HCT116 (cell line): ENCODE measurements around the gene PHF19. TPM values are rescaled to one million over a fixed set of nuclear protein-coding genes. Genes with fewer than 3 reads are reported as not detected.

Experiments
- ATAC-seq: fragments of 200-7000 bp; cut with Tn5 transposase; 2 replicates; pipeline ENCODE4 v1.9.1; 2020; ENCODE audit warnings: mild to moderate bottlenecking, moderate library complexity
- BruUV-seq: library from RNA; stranded (reverse); fragments of 400-500 nt; replicated peaks from 2 replicates; lab custom pipeline; 2021; lab: Mats Ljungman, UMichigan
- CTCF ChIA-PET: fragments of 300-600 bp; sonication (Branson Sonifier 250); formaldehyde crosslinking; loops from one replicate; lab custom pipeline; 2021; ENCODE audit warnings: antibody characterized with exemption; lab: Charles Lee
- POLR2A ChIA-PET: fragments of 300-600, 350-600 bp; sonication (Branson Sonifier 250); formaldehyde crosslinking; loops from one replicate; lab custom pipeline; 2021; ENCODE audit warnings: antibody characterized with exemption; lab: Charles Lee
- RAD21 ChIA-PET, 2 experiments: fragments of 300-600 bp; sonication (Branson Sonifier 250); formaldehyde crosslinking; loops; one replicate each; lab custom pipeline; 2023; ENCODE audit warnings: low total read pairs in 2 of 2; ENCODE audit not compliant: uncharacterized antibody in 2 of 2, unreplicated experiment in 2 of 2, low non-redundant PET in 1 of 2; lab: Charles Lee
- DNase-seq: peaks from one replicate; pipeline ENCODE4 v3.0.0-alpha.2; 2010; ENCODE audit warnings: low read depth, low spot score
- H2AFZ ChIP-seq: fragments of 200-600 bp; shearing (Covaris generic), sonication (generic); 2 replicates; pipeline ENCODE4 v1.6.1; 2017; ENCODE audit warnings: low read depth, mixed run types, mixed read lengths, antibody characterized with exemption, low read length; ENCODE audit not compliant: poor library complexity, severe bottlenecking
- H3K27ac ChIP-seq: 2 replicates; pipeline ENCODE4 v1.5.1; 2012; ENCODE audit warnings: low read depth, low read length
- H3K27me3 ChIP-seq: fragments of 200-600 bp; sonication (generic); 2 replicates; pipeline ENCODE4 v1.6.1; 2016; ENCODE audit warnings: mixed run types, low read length, mixed read lengths; ENCODE audit not compliant: insufficient read depth
- H3K36me3 ChIP-seq, 2 experiments: fragments of 200-500 bp in 1 of 2; fragments of 200-600 bp in 1 of 2; sonication (Bioruptor generic) in 1 of 2; sonication (generic) in 1 of 2; 2 replicates each; pipeline versions ENCODE4 v1.5.1 to v1.6.1; 2014 to 2016; ENCODE audit warnings: low read length in 2 of 2, inconsistent platforms in 1 of 2, mixed read lengths in 1 of 2, mixed run types in 1 of 2; ENCODE audit not compliant: insufficient read depth in 2 of 2, control insufficient read depth in 1 of 2
- H3K4me1 ChIP-seq, 2 experiments: fragments of 200-600 bp in 1 of 2; sonication (generic) in 1 of 2; 2 replicates each; pipeline versions ENCODE4 v1.5.1 to v1.6.1; 2012 to 2017; ENCODE audit warnings: low read length in 2 of 2, inconsistent platforms in 1 of 2, mild to moderate bottlenecking in 1 of 2, mixed read lengths in 1 of 2, mixed run types in 1 of 2, moderate library complexity in 1 of 2; ENCODE audit not compliant: insufficient read depth in 2 of 2, control insufficient read depth in 1 of 2
- H3K4me2 ChIP-seq: fragments of 200-600 bp; sonication (generic); 2 replicates; pipeline ENCODE4 v1.6.1; 2017; ENCODE audit warnings: mixed run types, low read length, mixed read lengths
- H3K4me3 ChIP-seq, 2 experiments: fragments of 200-600 bp in 1 of 2; sonication (generic) in 1 of 2; replicated peaks in 1 of 2; 2 replicates each; pipeline ENCODE4 v1.5.1; 2011 to 2016; ENCODE audit warnings: low read length in 2 of 2, control low read depth in 1 of 2, low read depth in 1 of 2, mild to moderate bottlenecking in 1 of 2, mixed read lengths in 1 of 2, mixed run types in 1 of 2
- H3K79me2 ChIP-seq: fragments of 200-600 bp; sonication (generic); 2 replicates; pipeline ENCODE4 v1.6.1; 2017; ENCODE audit warnings: mild to moderate bottlenecking, mixed run types, low read length, moderate library complexity, mixed read lengths; ENCODE audit not compliant: insufficient read depth
- H3K9ac ChIP-seq: fragments of 200-600 bp; sonication (generic); 2 replicates; pipeline ENCODE4 v1.6.1; 2016; ENCODE audit warnings: low read length, mixed read lengths
- H3K9me2 ChIP-seq: fragments of 200-600 bp; sonication (generic), shearing (Covaris generic); 2 replicates; pipeline ENCODE4 v1.6.1; 2017; ENCODE audit warnings: mixed run types, mild to moderate bottlenecking, moderate library complexity; ENCODE audit not compliant: insufficient read depth
- H3K9me3 ChIP-seq, 2 experiments: fragments of 200-500 bp in 1 of 2; fragments of 200-600 bp in 1 of 2; sonication (Bioruptor generic) in 1 of 2; sonication (generic) in 1 of 2; 2 replicates each; pipeline ENCODE4 v1.6.1; 2014 to 2017; ENCODE audit warnings: low read length in 2 of 2, mixed read lengths in 2 of 2, inconsistent platforms in 1 of 2, low read depth in 1 of 2, mild to moderate bottlenecking in 1 of 2, mixed run types in 1 of 2, moderate library complexity in 1 of 2; ENCODE audit not compliant: control insufficient read depth in 1 of 2, insufficient read depth in 1 of 2
- H4K20me1 ChIP-seq: fragments of 200-600 bp; sonication (generic), shearing (Covaris generic); 2 replicates; pipeline ENCODE4 v1.6.1; 2017; ENCODE audit warnings: mixed run types, mild to moderate bottlenecking, moderate library complexity; ENCODE audit not compliant: insufficient read depth
- EZH2 ChIP-seq: fragments of 200-600 bp; sonication (generic); IDR thresholded peaks from 2 replicates; pipeline ENCODE4 v1.6.1; 2017; ENCODE audit warnings: antibody characterized with exemption, mixed run types
- RAD21 ChIP-seq: IDR thresholded peaks from 2 replicates; pipeline ENCODE4 v1.6.1; 2012; ENCODE audit warnings: low read depth, mild to moderate bottlenecking
- SRF ChIP-seq: IDR thresholded peaks from 2 replicates; pipeline ENCODE4 v1.6.1; 2012; ENCODE audit warnings: low read depth
- ZFX ChIP-seq: fragments of 450-650 bp; IDR thresholded peaks from 2 replicates; pipeline ENCODE4 v1.6.1; 2017
- intact Hi-C: fragments of 100-400 bp; cut with micrococcal nuclease; formaldehyde crosslinking; loops from 2 replicates; pipeline ENCODE4 v1.10.0; 2022
- total RNA-seq: library from RNA; stranded (reverse); gene quantifications from one replicate; pipeline ENCODE4 v1.2.1, GENCODE V29; 2021; ENCODE audit not compliant: unreplicated experiment
- TF ChIP-seq, protein P1 (sequence below): IDR thresholded peaks from 2 replicates; pipeline ENCODE4 v1.6.1; 2012; ENCODE audit warnings: low read depth

Gene PHF19
- total RNA-seq, 1 experiment from 2014 or later = 74.0 TPM

DNA sequence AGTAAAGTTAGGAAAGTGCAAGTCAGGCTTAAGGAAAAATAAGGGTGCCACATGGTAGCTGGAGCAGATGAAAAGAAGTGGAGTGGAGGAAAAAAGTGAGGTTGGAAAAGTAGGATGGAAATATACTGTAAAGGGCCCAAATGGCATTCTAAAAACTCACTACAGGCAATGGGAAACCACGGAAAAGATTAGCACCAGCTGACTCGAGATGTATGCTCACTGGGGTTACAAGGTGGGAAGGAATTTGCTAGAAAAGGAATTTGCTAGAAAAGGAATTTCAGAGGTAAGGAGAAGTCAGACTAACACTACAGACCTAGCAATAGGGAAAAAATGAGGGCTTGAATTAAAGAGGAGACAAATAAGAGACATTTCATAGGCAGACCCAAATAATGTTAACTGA is 37.8 kb downstream of the PHF19 start:
- Histone ChIP-seq H3K4me1 (peaks cover 9 to 19% of the 10 kb centered on the region in 2 experiments), H3K4me3 (no peak overlapping the region), H3K27me3 (no peaks in the 10 kb centered on the region), H3K36me3 (peaks cover 0 to 6% of the 10 kb centered on the region in 2 experiments; a peak in 2 of 4 replicates), H3K9me2 (no peaks in the 10 kb centered on the region), H4K20me1 (no peaks in the 10 kb centered on the region), H3K79me2 (peaks cover 74% of the 10 kb centered on the region), H3K9me3 (no peaks in the 10 kb centered on the region), H3K27ac (no peak overlapping the region), H3K9ac (no peak overlapping the region), H2AFZ (no peak overlapping the region), H3K4me2 (no peak overlapping the region)
- BruUV-seq = no TSS peak
- RAD21 ChIA-PET = no interaction called here
- POLR2A ChIA-PET = no interaction called here
- TF ChIP-seq RAD21 = no peak
- TF ChIP-seq ZFX = no peak
- no peak for TF ChIP-seq SRF
- TF ChIP-seq, protein P1, sequence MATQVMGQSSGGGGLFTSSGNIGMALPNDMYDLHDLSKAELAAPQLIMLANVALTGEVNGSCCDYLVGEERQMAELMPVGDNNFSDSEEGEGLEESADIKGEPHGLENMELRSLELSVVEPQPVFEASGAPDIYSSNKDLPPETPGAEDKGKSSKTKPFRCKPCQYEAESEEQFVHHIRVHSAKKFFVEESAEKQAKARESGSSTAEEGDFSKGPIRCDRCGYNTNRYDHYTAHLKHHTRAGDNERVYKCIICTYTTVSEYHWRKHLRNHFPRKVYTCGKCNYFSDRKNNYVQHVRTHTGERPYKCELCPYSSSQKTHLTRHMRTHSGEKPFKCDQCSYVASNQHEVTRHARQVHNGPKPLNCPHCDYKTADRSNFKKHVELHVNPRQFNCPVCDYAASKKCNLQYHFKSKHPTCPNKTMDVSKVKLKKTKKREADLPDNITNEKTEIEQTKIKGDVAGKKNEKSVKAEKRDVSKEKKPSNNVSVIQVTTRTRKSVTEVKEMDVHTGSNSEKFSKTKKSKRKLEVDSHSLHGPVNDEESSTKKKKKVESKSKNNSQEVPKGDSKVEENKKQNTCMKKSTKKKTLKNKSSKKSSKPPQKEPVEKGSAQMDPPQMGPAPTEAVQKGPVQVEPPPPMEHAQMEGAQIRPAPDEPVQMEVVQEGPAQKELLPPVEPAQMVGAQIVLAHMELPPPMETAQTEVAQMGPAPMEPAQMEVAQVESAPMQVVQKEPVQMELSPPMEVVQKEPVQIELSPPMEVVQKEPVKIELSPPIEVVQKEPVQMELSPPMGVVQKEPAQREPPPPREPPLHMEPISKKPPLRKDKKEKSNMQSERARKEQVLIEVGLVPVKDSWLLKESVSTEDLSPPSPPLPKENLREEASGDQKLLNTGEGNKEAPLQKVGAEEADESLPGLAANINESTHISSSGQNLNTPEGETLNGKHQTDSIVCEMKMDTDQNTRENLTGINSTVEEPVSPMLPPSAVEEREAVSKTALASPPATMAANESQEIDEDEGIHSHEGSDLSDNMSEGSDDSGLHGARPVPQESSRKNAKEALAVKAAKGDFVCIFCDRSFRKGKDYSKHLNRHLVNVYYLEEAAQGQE = no peak
- CTCF ChIA-PET = no interaction called here
- intact Hi-C loops = no loop called here
- DNase-seq (no peak), ATAC-seq (no peak)

DNA sequence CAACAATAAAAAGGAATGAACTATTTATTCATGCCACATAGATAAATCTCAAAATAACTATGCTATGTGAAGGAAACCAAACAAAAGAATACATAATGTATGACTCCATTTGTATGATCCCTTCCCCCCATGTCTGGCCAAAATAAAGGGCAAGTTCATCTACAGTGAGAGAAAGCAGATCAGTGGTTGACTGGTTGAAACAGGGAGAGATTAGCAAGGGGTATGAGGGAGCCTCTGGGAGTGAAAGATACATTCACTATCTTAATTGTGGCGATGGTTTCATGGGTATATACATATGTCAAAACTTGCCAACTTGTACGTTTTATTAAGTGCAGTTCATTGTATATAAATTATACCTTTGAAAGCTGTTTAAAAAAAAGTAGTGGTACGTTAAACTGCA is 39.1 kb downstream of the PHF19 start:
- Histone ChIP-seq H3K9me3 (no peaks in the 10 kb centered on the region), H3K4me3 (no peak overlapping the region), H3K27me3 (no peaks in the 10 kb centered on the region), H3K4me2 (no peak overlapping the region), H3K36me3 (peaks cover 0 to 6% of the 10 kb centered on the region in 2 experiments; a peak in 2 of 4 replicates), H3K79me2 (peaks cover 69% of the 10 kb centered on the region), H4K20me1 (no peaks in the 10 kb centered on the region), H2AFZ (no peak overlapping the region), H3K9me2 (no peaks in the 10 kb centered on the region), H3K4me1 (peaks cover 5 to 8% of the 10 kb centered on the region in 2 experiments; a peak in 3 of 4 replicates), H3K27ac (no peak overlapping the region), H3K9ac (no peak overlapping the region)
- DNase-seq (no peak), ATAC-seq (no peak)
- TF ChIP-seq EZH2 = no peak
- POLR2A ChIA-PET = no interaction called here
- intact Hi-C loops = no loop called here
- no TSS peak for BruUV-seq
- RAD21 ChIA-PET = no interaction called here
- CTCF ChIA-PET = no interaction called here
